ENCODE data around the gene PPP2R2C. TPM values are rescaled to one million over a fixed set of nuclear protein-coding genes. Genes with fewer than 3 reads are reported as not detected.

Gene PPP2R2C
- total RNA-seq, 1 donor from 2014 or later: 2.2 TPM

GRCh38 chr4:6393544-6394475 lies 78.6 kb downstream of the PPP2R2C start:
- TF ChIP-seq CTCF (IDR thresholded peaks at IDR 0.05): no peak
- Histone ChIP-seq H3K36me3 (no peaks in the 10 kb centered on the region), H3K27me3 (no peaks in the 10 kb centered on the region), H3K4me1 (no peaks in the 10 kb centered on the region), H3K9me3 (no peaks in the 10 kb centered on the region), H3K27ac (no peak overlapping the region), H3K4me3 (no peak overlapping the region)
- DNase-seq (ENCODE audit: low spot score in 2 of 2): no peak
- intact Hi-C loops (cut with DNase I): no loop called here

GRCh38 chr4:6393066-6393465 lies 79.3 kb downstream of the PPP2R2C start:
- Histone ChIP-seq H3K9me3 (no peaks in the 10 kb centered on the region), H3K4me1 (no peaks in the 10 kb centered on the region), H3K27ac (no peak overlapping the region), H3K27me3 (no peaks in the 10 kb centered on the region), H3K4me3 (no peak overlapping the region), H3K36me3 (no peaks in the 10 kb centered on the region)
- no peak for DNase-seq (ENCODE audit: low spot score in 2 of 2)
- intact Hi-C loops (cut with DNase I): no loop called here
- no peak for TF ChIP-seq CTCF (IDR thresholded peaks at IDR 0.05)

- DNase-seq (ENCODE audit: low spot score in 2 of 2): no peak
- intact Hi-C loops (cut with DNase I): no loop called here
Observed at GRCh38 chr4:6392407-6392806, 80.0 kb downstream of the PPP2R2C start.

GRCh38 chr4:6391852-6392188 lies 80.6 kb downstream of the PPP2R2C start:
- no peak overlapping the region for H3K4me3 ChIP-seq
- no peaks in the 10 kb centered on the region for H3K9me3 ChIP-seq
- TF ChIP-seq CTCF (IDR thresholded peaks at IDR 0.05): no peak
- H3K4me1 ChIP-seq: no peaks in the 10 kb centered on the region
- intact Hi-C loops (cut with DNase I): no loop called here
- no peak overlapping the region for H3K27ac ChIP-seq
- no peaks in the 10 kb centered on the region for H3K36me3 ChIP-seq
- no peaks in the 10 kb centered on the region for H3K27me3 ChIP-seq
- no peak for DNase-seq (ENCODE audit: low spot score in 2 of 2)

More at GRCh38 chr4:6392407-6392806, 80.0 kb downstream of the PPP2R2C start:
- H3K27ac ChIP-seq: no peak overlapping the region
- no peaks in the 10 kb centered on the region for H3K36me3 ChIP-seq
- H3K4me1 ChIP-seq: no peaks in the 10 kb centered on the region
- no peaks in the 10 kb centered on the region for H3K9me3 ChIP-seq
- no peaks in the 10 kb centered on the region for H3K27me3 ChIP-seq
- TF ChIP-seq CTCF (IDR thresholded peaks at IDR 0.05): no peak
- no peak overlapping the region for H3K4me3 ChIP-seq

GRCh38 chr4:6391186-6391851 lies 81.1 kb downstream of the PPP2R2C start:
- no peaks in the 10 kb centered on the region for H3K27me3 ChIP-seq
- H3K36me3 ChIP-seq: no peaks in the 10 kb centered on the region
- intact Hi-C loops (cut with DNase I): no loop called here
- TF ChIP-seq CTCF (IDR thresholded peaks at IDR 0.05): no peak
- no peaks in the 10 kb centered on the region for H3K4me1 ChIP-seq
- H3K4me3 ChIP-seq: no peak overlapping the region
- no peak for DNase-seq (ENCODE audit: low spot score in 2 of 2)
- no peak overlapping the region for H3K27ac ChIP-seq
- no peaks in the 10 kb centered on the region for H3K9me3 ChIP-seq

Measured in ascending aorta (tissue), 2 donors.